Neuronal stem cell (in vitro differentiated cells): ENCODE measurements around the gene PRICKLE2.

Source experiments
- DNase-seq: peaks from one replicate; pipeline ENCODE4 v3.0.0-alpha.2; 2013; ENCODE audit warnings: low spot score
- H2AFZ ChIP-seq: one replicate; pipeline ENCODE4 v1.6.1; 2013; ENCODE audit warnings: mild to moderate bottlenecking, low read length, inconsistent platforms
- H2AK5ac ChIP-seq: 2 replicates; pipeline ENCODE4 v1.6.1; 2013; ENCODE audit warnings: low read depth, mild to moderate bottlenecking, inconsistent platforms, low read length, moderate library complexity, mixed read lengths
- H2BK120ac ChIP-seq: 2 replicates; pipeline ENCODE4 v1.6.1; 2013; ENCODE audit warnings: low read depth, mild to moderate bottlenecking, inconsistent platforms, low read length, moderate library complexity, mixed read lengths
- H2BK12ac ChIP-seq: one replicate; pipeline ENCODE4 v1.6.1; 2013; ENCODE audit warnings: low read length, inconsistent platforms
- H2BK15ac ChIP-seq: 2 replicates; pipeline ENCODE4 v1.6.1; 2013; ENCODE audit warnings: mild to moderate bottlenecking, low read length, inconsistent platforms, mixed read lengths
- H2BK5ac ChIP-seq: one replicate; pipeline ENCODE4 v1.6.1; 2013; ENCODE audit warnings: inconsistent platforms, mild to moderate bottlenecking, low read length, moderate library complexity
- H3K14ac ChIP-seq: one replicate; pipeline ENCODE4 v1.6.1; 2013; ENCODE audit warnings: low read length, inconsistent platforms
- H3K18ac ChIP-seq: 2 replicates; pipeline ENCODE4 v1.6.1; 2013; ENCODE audit warnings: low read length, inconsistent platforms
- H3K23ac ChIP-seq: 2 replicates; pipeline ENCODE4 v1.6.1; 2013; ENCODE audit warnings: low read depth, mild to moderate bottlenecking, mixed read lengths, low read length, inconsistent platforms; ENCODE audit not compliant: poor library complexity
- H3K27ac ChIP-seq: replicated peaks from 3 replicates; pipeline ENCODE4 v1.5.1; 2013; ENCODE audit warnings: low read length, inconsistent platforms
- H3K27me3 ChIP-seq, 3 experiments: 2 replicates each; pipeline ENCODE4 v1.6.1; 2013; ENCODE audit warnings: low read length in 3 of 3, mild to moderate bottlenecking in 2 of 3, inconsistent platforms in 1 of 3, low read depth in 1 of 3, mixed read lengths in 1 of 3, moderate library complexity in 1 of 3; ENCODE audit not compliant: control insufficient read depth in 3 of 3, insufficient read depth in 3 of 3
- H3K36me3 ChIP-seq, 2 donors: replicated peaks in 1 of 2; 2 replicates each; pipeline ENCODE4 v1.6.1; 2013; ENCODE audit warnings: low read length in 2 of 2; ENCODE audit not compliant: control insufficient read depth in 2 of 2, insufficient read depth in 2 of 2
- H3K4ac ChIP-seq: 2 replicates; pipeline ENCODE4 v1.6.1; 2013; ENCODE audit warnings: inconsistent platforms, mild to moderate bottlenecking, low read length, moderate library complexity
- H3K4me1 ChIP-seq, 2 donors: 1 replicate in 1 of 2; 2 replicates in 1 of 2; pipeline ENCODE4 v1.6.1; 2013; ENCODE audit warnings: low read length in 2 of 2, low read depth in 1 of 2; ENCODE audit not compliant: control insufficient read depth in 2 of 2, insufficient read depth in 1 of 2
- H3K4me2 ChIP-seq: one replicate; pipeline ENCODE4 v1.6.1; 2013; ENCODE audit warnings: mild to moderate bottlenecking, low read length, inconsistent platforms; ENCODE audit not compliant: insufficient read depth, poor library complexity, severe bottlenecking
- H3K4me3 ChIP-seq, 2 donors: 2 replicates each; pipeline ENCODE4 v1.5.1; 2013; ENCODE audit warnings: low read length in 2 of 2, mild to moderate bottlenecking in 2 of 2, inconsistent platforms in 1 of 2, moderate library complexity in 1 of 2
- H3K79me1 ChIP-seq: one replicate; pipeline ENCODE4 v1.6.1; 2013; ENCODE audit warnings: low read depth, mild to moderate bottlenecking, inconsistent platforms, low read length, moderate library complexity
- H3K9ac ChIP-seq: one replicate; pipeline ENCODE4 v1.6.1; 2013; ENCODE audit warnings: mild to moderate bottlenecking, low read depth, low read length, inconsistent platforms; ENCODE audit not compliant: poor library complexity
- H3K9me3 ChIP-seq, 2 donors: replicated peaks in 1 of 2; 2 replicates each; pipeline versions ENCODE3 to v1.6.1; 2013; ENCODE audit warnings: low read length in 2 of 2, mild to moderate bottlenecking in 2 of 2, inconsistent platforms in 1 of 2, low read depth in 1 of 2, mixed read lengths in 1 of 2, moderate library complexity in 1 of 2; ENCODE audit not compliant: control insufficient read depth in 2 of 2, insufficient read depth in 1 of 2
- H4K8ac ChIP-seq: one replicate; pipeline ENCODE4 v1.6.1; 2013; ENCODE audit warnings: low read depth, mild to moderate bottlenecking, inconsistent platforms, low read length, moderate library complexity
- H4K91ac ChIP-seq: one replicate; pipeline ENCODE4 v1.6.1; 2013; ENCODE audit warnings: low read length, low read depth, mild to moderate bottlenecking, inconsistent platforms; ENCODE audit not compliant: poor library complexity
- WGBS, 2 donors: extraction: QIAGEN DNeasy Blood & Tissue Kit; methylation state at CpG; one replicate each; pipeline ENCODE4 v1.1.7; 2013; ENCODE audit warnings: missing lambda C conversion rate in 2 of 2, mixed read lengths in 1 of 2; ENCODE audit not compliant: insufficient read length in 2 of 2, insufficient replicate concordance in 1 of 2; ENCODE audit errors: extremely low coverage in 2 of 2; 5-methylcytosine and 5-hydroxymethylcytosine counted together

Gene PRICKLE2

GRCh38 chr3:64163019-64163754 lies 62.1 kb downstream of the PRICKLE2 start:
- no peaks in the 10 kb centered on the region for H3K27me3 ChIP-seq

GRCh38 chr3:64161481-64161952 lies 63.7 kb downstream of the PRICKLE2 start:
- H4K91ac ChIP-seq, result no peak overlapping the region
- H2BK120ac ChIP-seq, result no peak overlapping the region
- no peak overlapping the region for H2AFZ ChIP-seq
- H3K27ac ChIP-seq, result no peak overlapping the region
- peaks cover 7 to 12% of the 10 kb centered on the region in 2 donors for H3K4me1 ChIP-seq
- no peak overlapping the region for H3K4me2 ChIP-seq
- H3K4ac ChIP-seq, result no peak overlapping the region
- H3K27me3 ChIP-seq, result no peaks in the 10 kb centered on the region
- H3K18ac ChIP-seq, result no peak overlapping the region
- no peaks in the 10 kb centered on the region for H3K79me1 ChIP-seq
- H3K36me3 ChIP-seq, result no peaks in the 10 kb centered on the region
- no peak overlapping the region for H2BK15ac ChIP-seq
- no peaks in the 10 kb centered on the region for H3K9me3 ChIP-seq
- no peak overlapping the region for H4K8ac ChIP-seq
- H2BK12ac ChIP-seq, result no peak overlapping the region
- no peak overlapping the region for H3K23ac ChIP-seq
- no CpG with 5 or more reads among the region's 2 CpGs for WGBS, 2 donors
- no peak overlapping the region for H2BK5ac ChIP-seq
- H2AK5ac ChIP-seq, result no peak overlapping the region
- H3K4me3 ChIP-seq, result no peak overlapping the region
- DNase-seq, result no peak
- no peak overlapping the region for H3K9ac ChIP-seq
- H3K14ac ChIP-seq, result no peak overlapping the region

More at GRCh38 chr3:64163019-64163754, 62.1 kb downstream of the PRICKLE2 start:
- H3K4me1 ChIP-seq, result peaks cover 2 to 7% of the 10 kb centered on the region in 2 donors
- no peak overlapping the region for H3K9ac ChIP-seq
- no peak overlapping the region for H3K27ac ChIP-seq
- no peak overlapping the region for H2BK12ac ChIP-seq
- no peak overlapping the region for H2BK5ac ChIP-seq
- no CpG with 5 or more reads among the region's 8 CpGs for WGBS, 2 donors
- H4K8ac ChIP-seq, result no peak overlapping the region
- no peak overlapping the region for H2AK5ac ChIP-seq
- H3K4ac ChIP-seq, result no peak overlapping the region
- no peaks in the 10 kb centered on the region for H3K9me3 ChIP-seq
- H2AFZ ChIP-seq, result no peak overlapping the region
- no peak overlapping the region for H2BK120ac ChIP-seq
- no peak overlapping the region for H3K4me2 ChIP-seq
- no peak overlapping the region for H3K18ac ChIP-seq
- no peak overlapping the region for H4K91ac ChIP-seq
- H2BK15ac ChIP-seq, result no peak overlapping the region
- no peak overlapping the region for H3K23ac ChIP-seq
- no peaks in the 10 kb centered on the region for H3K79me1 ChIP-seq
- H3K14ac ChIP-seq, result no peak overlapping the region
- H3K4me3 ChIP-seq, result no peak overlapping the region
- H3K36me3 ChIP-seq, result no peaks in the 10 kb centered on the region
- no peak for DNase-seq

GRCh38 chr3:64160000-64160695 lies 65.1 kb downstream of the PRICKLE2 start:
- Histone ChIP-seq H2BK15ac (no peak overlapping the region), H3K4me3 (no peak overlapping the region), H3K79me1 (no peaks in the 10 kb centered on the region), H2BK120ac (no peak overlapping the region), H4K91ac (no peak overlapping the region), H3K36me3 (no peaks in the 10 kb centered on the region), H3K9me3 (no peaks in the 10 kb centered on the region), H3K4me2 (no peak overlapping the region), H3K27me3 (no peaks in the 10 kb centered on the region), H3K23ac (no peak overlapping the region), H2BK12ac (no peak overlapping the region), H3K18ac (no peak overlapping the region), H3K27ac (no peak overlapping the region), H2AFZ (no peak overlapping the region), H2AK5ac (no peak overlapping the region), H3K4me1 (peaks cover 7 to 12% of the 10 kb centered on the region in 2 donors), H2BK5ac (no peak overlapping the region), H3K14ac (no peak overlapping the region), H4K8ac (no peak overlapping the region), H3K4ac (no peak overlapping the region), H3K9ac (no peak overlapping the region)
- no CpG with 5 or more reads among the region's 8 CpGs for WGBS, 2 donors
- no peak for DNase-seq

- Histone ChIP-seq H3K36me3 (no peaks in the 10 kb centered on the region), H3K79me1 (no peaks in the 10 kb centered on the region), H3K4me1 (peaks cover 7 to 11% of the 10 kb centered on the region in 2 donors), H3K27me3 (no peaks in the 10 kb centered on the region), H3K18ac (no peak overlapping the region), H2BK12ac (no peak overlapping the region), H2AFZ (no peak overlapping the region), H3K23ac (no peak overlapping the region), H4K91ac (no peak overlapping the region), H2BK15ac (no peak overlapping the region), H2BK120ac (no peak overlapping the region), H3K9me3 (no peaks in the 10 kb centered on the region), H3K4me2 (no peak overlapping the region), H3K4ac (no peak overlapping the region), H4K8ac (no peak overlapping the region), H2AK5ac (no peak overlapping the region), H3K4me3 (no peak overlapping the region), H3K27ac (no peak overlapping the region), H3K14ac (no peak overlapping the region), H3K9ac (no peak overlapping the region), H2BK5ac (no peak overlapping the region)
- no peak for DNase-seq
- WGBS, 2 donors, result no CpG with 5 or more reads among the region's 3 CpGs
These were observed 66.9 kb downstream of the PRICKLE2 start for GRCh38 chr3:64158334-64158733.
